Erythroblast (primary cell): ENCODE measurements around the gene GLUD1.

Experiments
- DNase-seq, 2 experiments: peaks; one replicate each; lab custom pipeline; 2025; lab: John Stamatoyannopoulos, UW
- GATA1 ChIP-seq: IDR thresholded peaks from 2 replicates; pipeline ENCODE4 v1.6.1; 2011; ENCODE audit warnings: low read depth, mild to moderate bottlenecking, control low read depth, low read length, moderate library complexity
- POLR2A ChIP-seq: IDR thresholded peaks from 2 replicates; pipeline ENCODE4 v1.6.1; 2011; ENCODE audit warnings: mild to moderate bottlenecking, low read length

Gene GLUD1

DNA sequence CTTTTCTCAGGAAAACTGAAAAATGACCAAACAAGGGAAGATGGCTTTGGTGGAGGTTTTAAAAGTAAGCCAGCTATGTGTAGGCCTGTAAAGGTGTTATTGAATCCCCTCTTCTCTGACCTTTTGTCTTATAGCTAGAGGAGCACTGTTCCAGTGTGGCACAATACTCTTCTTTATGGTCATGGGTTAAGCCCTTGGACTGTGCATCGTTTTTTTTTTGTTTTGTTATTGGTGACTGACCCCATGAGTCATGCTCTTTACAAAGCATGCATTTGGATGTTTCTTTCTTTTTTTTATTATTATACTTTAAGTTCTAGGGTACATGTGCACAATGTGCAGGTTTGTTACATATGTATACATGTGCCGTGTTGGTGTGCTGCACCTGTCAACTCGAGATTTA is 94.2 kb downstream of the GLUD1 start:
- TF ChIP-seq GATA1 (no peak), POLR2A (no peak)
- DNase-seq: no peak
